HG03280 (cell line): ENCODE data around the gene ERMN.
"Not testable (repeated sequence)": the region's sequence is repeated elsewhere in the genome, so short reads cannot be mapped to it uniquely, and the experiment has no call there.

ENCODE experiments used
- ATAC-seq: cut with Tn5 transposase; IDR thresholded peaks from one replicate; pipeline ENCODE4 v1.9.1; 2021; ENCODE audit warnings: mild to moderate bottlenecking, moderate library complexity; ENCODE audit not compliant: unreplicated experiment

Gene ERMN

GRCh38 chr2:157301307-157301706, 24.3 kb downstream of the ERMN start:
- ATAC-seq: no peak

DNA sequence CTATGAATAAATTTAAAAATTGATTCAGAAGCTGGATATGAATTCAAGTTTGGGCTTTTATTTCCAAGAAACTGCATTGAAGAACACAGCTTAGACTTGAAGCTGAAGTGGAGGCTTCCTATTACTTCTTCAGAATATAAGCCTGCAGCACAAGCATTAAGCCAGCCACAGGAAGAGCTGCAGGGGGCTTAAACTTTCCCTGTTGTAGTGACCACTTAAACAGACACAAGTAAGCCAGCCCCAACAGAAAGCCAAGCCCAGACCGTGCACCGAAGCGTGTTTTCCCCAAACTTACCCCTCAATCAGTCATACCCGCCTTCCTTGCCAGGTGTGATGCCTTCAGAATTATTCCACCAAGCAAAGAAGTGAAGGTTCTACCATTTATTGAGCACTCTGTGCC, 28.7 kb downstream of the ERMN start:
- ATAC-seq: no peak

GRCh38 chr2:157296490-157296889, 29.1 kb downstream of the ERMN start:
- no peak for ATAC-seq

GRCh38 chr2:157292853-157293252, 32.8 kb downstream of the ERMN start:
- ATAC-seq: no peak

GRCh38 chr2:157291018-157291417, 34.6 kb downstream of the ERMN start:
- no peak for ATAC-seq

- no peak for ATAC-seq
Observed at GRCh38 chr2:157290525-157290924, 35.1 kb downstream of the ERMN start.

DNA sequence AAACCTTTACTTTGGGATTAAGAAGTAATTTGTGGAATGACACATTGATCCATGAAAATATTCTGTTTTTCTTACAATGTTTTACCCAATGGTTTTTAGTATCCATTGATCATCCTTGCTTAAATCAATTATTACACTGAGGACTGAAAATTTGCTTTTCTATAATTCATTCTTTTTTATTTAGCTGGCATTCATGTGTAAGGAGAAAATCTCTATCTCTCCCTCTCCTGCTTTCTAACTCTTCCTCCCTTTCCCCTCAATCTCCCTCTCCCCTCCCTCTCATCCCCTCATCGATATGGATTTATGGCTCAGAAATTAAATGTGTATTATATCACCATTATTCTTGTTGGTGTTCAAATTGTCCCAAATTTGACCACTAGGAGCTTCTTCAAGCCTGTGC, 38.5 kb downstream of the ERMN start:
- ATAC-seq: no peak

GRCh38 chr2:157283468-157283867, 42.2 kb downstream of the ERMN start:
- ATAC-seq: no peak

DNA sequence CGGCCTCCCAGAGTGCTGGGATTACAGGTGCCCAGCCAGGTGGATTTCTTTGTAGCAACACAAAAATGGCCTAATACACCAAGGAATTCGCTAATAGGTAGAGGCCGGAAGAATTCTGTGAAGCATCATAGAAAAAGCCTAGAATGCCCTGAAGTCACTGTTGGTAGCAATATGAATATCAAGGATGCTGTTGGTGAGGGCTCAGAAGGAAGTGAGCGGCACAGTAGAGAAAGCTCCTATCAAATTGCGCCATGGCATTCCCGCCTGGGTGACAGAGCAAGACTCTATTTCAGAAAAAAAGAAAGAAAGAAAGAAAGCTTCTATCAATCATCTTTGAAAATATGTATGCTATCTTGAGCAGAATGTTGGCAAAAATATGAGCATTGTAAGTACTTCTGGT, 44.3 kb downstream of the ERMN start:
- ATAC-seq: no peak

DNA sequence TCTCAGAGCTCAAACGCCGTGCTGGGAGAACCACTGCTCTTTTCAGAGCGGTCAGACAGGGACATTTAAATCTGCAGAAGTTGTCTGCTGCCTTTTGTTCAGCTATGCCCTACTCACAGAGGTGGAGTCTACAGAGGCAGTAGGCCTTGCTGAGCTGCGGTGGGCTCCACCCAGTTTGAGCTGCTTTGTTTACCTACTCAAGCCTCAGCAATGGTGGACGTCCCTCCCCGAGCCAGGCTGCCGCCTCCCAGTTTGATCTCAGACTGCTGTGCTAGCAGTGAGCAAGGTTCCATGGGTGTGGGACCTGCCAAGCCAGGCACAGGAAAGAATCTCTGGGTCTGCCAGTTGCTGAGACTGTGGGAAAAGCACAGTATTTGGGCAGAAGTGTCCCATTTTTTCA, 46.3 kb downstream of the ERMN start:
- not testable (repeated sequence) for ATAC-seq

DNA sequence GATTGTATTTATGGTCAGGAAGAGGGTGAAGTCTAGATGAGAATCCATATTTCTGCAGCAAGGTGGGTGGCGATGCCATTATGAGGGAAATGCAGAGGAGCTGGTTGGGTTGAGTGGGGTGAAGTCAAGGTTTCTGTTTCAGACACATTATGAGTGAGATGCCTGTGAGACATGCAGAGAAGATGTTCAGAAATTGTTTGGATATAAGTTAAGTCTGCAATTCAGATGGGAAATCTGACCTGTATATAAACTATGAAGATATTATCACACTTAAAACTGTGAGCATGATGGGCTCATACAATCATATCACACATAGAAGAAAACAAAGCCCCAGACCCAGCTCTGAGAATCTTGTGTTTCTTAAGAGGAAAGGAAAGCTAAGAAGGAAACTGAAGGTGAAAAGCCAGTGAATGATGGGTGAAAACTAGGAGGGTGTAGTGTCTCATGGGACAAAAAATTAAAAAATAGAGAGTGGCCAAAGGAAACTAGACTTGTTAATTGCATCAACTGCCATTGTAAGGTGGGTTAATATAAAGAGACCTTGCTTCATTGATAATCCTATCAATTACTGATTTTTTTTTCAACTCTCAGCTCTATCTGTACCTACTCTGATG, 53.9 kb downstream of the ERMN start:
- peak; percentile 44 for ATAC-seq

DNA sequence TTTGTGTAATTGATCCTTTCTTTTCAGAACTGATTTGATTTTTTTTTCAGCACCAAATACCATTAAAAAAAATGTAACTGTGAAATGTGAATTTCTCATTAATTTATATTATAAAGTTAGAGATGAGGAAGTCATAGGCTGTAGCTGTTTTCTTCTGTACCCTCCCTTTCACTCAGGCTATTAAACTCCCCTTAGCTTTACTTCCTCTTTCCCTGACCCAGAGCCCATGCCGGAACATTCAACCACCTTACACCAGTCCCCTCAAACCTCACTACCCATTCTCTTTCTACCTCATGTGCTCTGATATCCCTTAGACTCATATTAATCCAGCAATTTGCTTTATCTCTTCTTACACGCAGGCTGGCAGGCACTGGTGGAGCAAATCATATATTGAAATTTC, 55.7 kb downstream of the ERMN start:
- no peak for ATAC-seq

GRCh38 chr2:157269060-157269459, 56.6 kb downstream of the ERMN start:
- ATAC-seq: no peak
